ENCODE data around the gene TMED7. TPM values are rescaled to one million over a fixed set of nuclear protein-coding genes. Genes with fewer than 3 reads are reported as not detected.

The TMED7 gene
- total RNA-seq, 1 donor from 2014 or later = 121 TPM

DNA sequence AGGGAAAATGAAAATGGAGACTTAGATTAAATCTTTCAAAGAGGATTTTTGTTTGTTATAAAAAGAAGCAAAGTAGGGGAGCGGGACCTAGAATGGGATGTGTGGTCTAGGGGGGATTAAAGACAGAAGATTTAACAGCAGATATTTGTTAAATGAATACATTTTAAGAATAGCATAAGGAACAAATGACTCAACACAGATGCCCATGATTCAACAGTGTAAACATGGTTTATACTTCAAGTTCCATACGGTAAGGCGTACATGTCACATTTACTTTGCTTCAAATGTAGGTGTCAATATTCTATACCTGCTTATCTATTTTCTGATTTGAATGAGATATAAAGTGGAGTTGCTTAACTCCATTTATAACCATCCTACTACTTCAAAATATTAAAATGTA, 25.1 kb downstream of the TMED7 start:
- no peaks in the 10 kb centered on the region for H3K27me3 ChIP-seq (ENCODE audit: control insufficient read depth, insufficient read depth, low read length)
- TF ChIP-seq, protein P1, sequence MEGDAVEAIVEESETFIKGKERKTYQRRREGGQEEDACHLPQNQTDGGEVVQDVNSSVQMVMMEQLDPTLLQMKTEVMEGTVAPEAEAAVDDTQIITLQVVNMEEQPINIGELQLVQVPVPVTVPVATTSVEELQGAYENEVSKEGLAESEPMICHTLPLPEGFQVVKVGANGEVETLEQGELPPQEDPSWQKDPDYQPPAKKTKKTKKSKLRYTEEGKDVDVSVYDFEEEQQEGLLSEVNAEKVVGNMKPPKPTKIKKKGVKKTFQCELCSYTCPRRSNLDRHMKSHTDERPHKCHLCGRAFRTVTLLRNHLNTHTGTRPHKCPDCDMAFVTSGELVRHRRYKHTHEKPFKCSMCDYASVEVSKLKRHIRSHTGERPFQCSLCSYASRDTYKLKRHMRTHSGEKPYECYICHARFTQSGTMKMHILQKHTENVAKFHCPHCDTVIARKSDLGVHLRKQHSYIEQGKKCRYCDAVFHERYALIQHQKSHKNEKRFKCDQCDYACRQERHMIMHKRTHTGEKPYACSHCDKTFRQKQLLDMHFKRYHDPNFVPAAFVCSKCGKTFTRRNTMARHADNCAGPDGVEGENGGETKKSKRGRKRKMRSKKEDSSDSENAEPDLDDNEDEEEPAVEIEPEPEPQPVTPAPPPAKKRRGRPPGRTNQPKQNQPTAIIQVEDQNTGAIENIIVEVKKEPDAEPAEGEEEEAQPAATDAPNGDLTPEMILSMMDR (IDR thresholded peaks at IDR 0.05; ENCODE audit: insufficient read depth, low read length, poor library complexity, severe bottlenecking) = no peak
- no peak for DNase-seq (ENCODE audit: low read depth)
- no peaks in the 10 kb centered on the region for H3K36me3 ChIP-seq (ENCODE audit: control insufficient read depth, insufficient read depth, low read length)
- H3K4me3 ChIP-seq (ENCODE audit: low read depth, low read length) = no peak overlapping the region

DNA sequence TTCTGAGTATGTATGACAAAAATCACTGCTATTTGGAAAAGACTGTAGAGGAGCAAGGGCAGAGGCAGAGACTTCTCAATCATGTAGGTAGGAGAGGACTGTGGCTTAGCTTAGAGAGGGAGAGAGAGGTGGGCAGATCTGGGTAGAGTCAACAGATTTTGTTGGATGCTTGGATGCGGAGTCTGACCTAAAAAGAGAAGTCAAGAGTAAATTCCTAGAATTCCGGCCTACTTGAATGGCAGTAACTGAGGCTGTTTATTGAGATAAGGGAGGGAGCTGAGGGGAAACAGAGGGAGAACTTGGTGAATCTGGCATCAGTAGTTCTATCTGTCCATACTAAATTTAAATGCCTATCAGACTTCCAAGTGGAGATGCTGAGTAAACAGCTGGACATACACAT, 25.9 kb downstream of the TMED7 start:
- no peak for DNase-seq (ENCODE audit: low read depth)
- Histone ChIP-seq H3K4me3 (ENCODE audit: low read depth, low read length) (no peak overlapping the region), H3K36me3 (ENCODE audit: control insufficient read depth, insufficient read depth, low read length) (no peaks in the 10 kb centered on the region), H3K27me3 (ENCODE audit: control insufficient read depth, insufficient read depth, low read length) (no peaks in the 10 kb centered on the region)
- TF ChIP-seq, protein P1 (IDR thresholded peaks at IDR 0.05; ENCODE audit: insufficient read depth, low read length, poor library complexity, severe bottlenecking) = no peak

DNA sequence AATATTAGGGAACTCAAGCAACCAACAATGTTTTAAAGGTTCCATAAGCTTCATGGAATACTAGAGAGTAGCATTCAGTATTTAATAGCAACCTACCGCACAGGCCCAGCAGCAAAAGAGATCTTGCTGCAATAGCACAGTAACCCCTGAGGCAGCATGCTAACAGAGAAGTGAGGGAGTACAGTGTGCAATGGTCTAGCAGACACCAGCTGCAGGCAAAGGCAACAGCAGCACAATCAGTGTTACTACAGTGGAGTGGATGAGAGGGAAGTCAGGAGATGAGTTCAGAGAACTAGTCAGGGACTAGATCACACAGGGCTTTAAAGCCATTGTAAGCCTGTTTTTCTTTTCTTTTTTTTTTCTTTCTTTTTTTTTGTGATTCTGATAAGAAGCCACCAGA, 26.3 kb downstream of the TMED7 start:
- TF ChIP-seq, protein P1 (IDR thresholded peaks at IDR 0.05; ENCODE audit: insufficient read depth, low read length, poor library complexity, severe bottlenecking) = no peak
- no peaks in the 10 kb centered on the region for H3K36me3 ChIP-seq (ENCODE audit: control insufficient read depth, insufficient read depth, low read length)
- peak; percentile 10 for DNase-seq (ENCODE audit: low read depth)
- H3K4me3 ChIP-seq (ENCODE audit: low read depth, low read length) = no peak overlapping the region
- H3K27me3 ChIP-seq (ENCODE audit: control insufficient read depth, insufficient read depth, low read length) = no peaks in the 10 kb centered on the region

DNA sequence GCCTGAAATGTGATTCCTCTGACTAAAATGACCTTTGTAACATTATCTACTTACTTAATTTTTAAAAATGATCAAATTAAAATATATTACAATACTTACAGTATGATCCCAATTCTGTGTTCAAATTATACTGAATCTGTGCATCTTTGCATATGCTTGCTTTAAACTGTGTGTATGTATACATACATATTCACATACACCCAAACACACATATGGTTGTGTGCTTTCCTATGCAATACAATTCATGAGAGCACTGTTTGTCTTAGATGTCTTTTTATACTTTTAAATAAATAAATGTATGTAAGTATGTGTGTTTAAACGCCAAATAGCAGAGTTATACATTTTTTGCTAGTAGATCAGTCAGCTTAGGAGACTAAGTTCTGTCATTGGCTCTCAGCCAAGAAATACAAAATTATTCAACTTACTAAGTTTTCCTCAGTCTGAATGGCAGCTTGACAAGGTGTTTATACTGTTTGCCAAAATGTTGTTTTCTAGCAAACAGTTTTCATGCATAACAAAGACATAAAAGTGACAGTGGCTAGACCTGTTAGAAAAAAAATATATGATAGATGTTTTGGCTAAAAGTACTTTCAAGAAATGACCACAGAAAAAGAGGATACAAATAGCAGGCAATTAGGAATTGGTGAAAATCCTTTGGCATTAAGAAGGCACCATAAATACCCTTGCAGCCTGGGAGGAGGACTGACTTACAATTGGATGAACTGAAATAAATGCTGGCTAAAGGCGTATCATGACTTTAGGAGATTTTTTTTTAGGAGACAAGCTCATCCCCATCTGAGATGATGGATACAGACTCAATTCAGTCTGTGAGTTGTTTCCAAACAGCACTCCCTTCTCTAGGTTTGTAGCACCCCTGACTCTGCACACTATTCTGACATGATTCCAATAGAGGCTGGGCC, 31.4 kb downstream of the TMED7 start:
- no peak overlapping the region for H3K4me3 ChIP-seq (ENCODE audit: low read depth, low read length)

DNA sequence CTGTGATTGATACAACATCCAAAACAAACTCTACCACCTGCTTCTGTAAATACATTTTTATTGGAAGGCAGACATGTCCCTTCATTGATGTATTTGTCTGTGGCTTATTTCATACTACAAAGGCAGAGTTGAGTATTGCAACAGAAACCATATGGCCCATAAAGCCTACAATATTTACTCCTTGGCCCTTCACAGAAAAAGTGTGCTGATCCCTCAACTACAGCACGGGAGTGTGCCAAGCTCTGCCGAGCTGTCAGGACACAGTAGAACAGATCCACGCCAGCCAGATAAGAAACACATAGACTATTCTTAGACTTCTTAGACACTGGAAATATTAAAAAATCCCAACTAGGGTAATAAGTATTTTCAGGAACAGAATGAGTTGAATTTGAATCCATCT, 36.8 kb downstream of the TMED7 start:
- Histone ChIP-seq H3K27me3 (ENCODE audit: control insufficient read depth, insufficient read depth, low read length) (no peaks in the 10 kb centered on the region), H3K4me3 (ENCODE audit: low read depth, low read length) (no peak overlapping the region), H3K36me3 (ENCODE audit: control insufficient read depth, insufficient read depth, low read length) (no peaks in the 10 kb centered on the region)
- TF ChIP-seq, protein P1 (IDR thresholded peaks at IDR 0.05; ENCODE audit: insufficient read depth, low read length, poor library complexity, severe bottlenecking) = no peak
- DNase-seq (ENCODE audit: low read depth) = no peak

More for the DNA sequence above, 31.4 kb downstream of the TMED7 start:
- DNase-seq (ENCODE audit: low read depth) = no peak
- Histone ChIP-seq H3K27me3 (ENCODE audit: control insufficient read depth, insufficient read depth, low read length) (no peaks in the 10 kb centered on the region), H3K36me3 (ENCODE audit: control insufficient read depth, insufficient read depth, low read length) (no peaks in the 10 kb centered on the region)
- TF ChIP-seq, protein P1 (IDR thresholded peaks at IDR 0.05; ENCODE audit: insufficient read depth, low read length, poor library complexity, severe bottlenecking) = no peak

Data from kidney epithelial cell (primary cell).